Stimulated activated CD4-positive, alpha-beta T cell treated with anti-CD3 and anti-CD28 coated beads, Interleukin-4, amount 100 ng/mL, for 48 hours (primary cell): ENCODE results near the gene MGAT5.

ENCODE experiments used
- DNase-seq, 2 donors: peaks; one replicate each; pipeline ENCODE4 v3.0.0-alpha.2; 2020; ENCODE audit warnings: low read depth in 2 of 2

Gene MGAT5

GRCh38 chr2:134367213-134367612 lies 113.3 kb downstream of the MGAT5 start:
- no peak for DNase-seq

GRCh38 chr2:134368009-134368817 lies 114.3 kb downstream of the MGAT5 start:
- no peak for DNase-seq

- DNase-seq, result no peak
Measured at GRCh38 chr2:134369220-134369902, 115.5 kb downstream of the MGAT5 start.

- DNase-seq, result no peak
Measured at GRCh38 chr2:134370655-134371445, 117.0 kb downstream of the MGAT5 start.

- DNase-seq, result no peak
Measured at GRCh38 chr2:134372141-134372540, 118.3 kb downstream of the MGAT5 start.

- no peak for DNase-seq
Measured at GRCh38 chr2:134372611-134373131, 118.8 kb downstream of the MGAT5 start.

GRCh38 chr2:134375935-134376334 lies 122.1 kb downstream of the MGAT5 start:
- no peak for DNase-seq

- no peak for DNase-seq
Measured at GRCh38 chr2:134377730-134378129, 123.9 kb downstream of the MGAT5 start.

- no peak for DNase-seq
Measured at GRCh38 chr2:134379293-134379692, 125.4 kb downstream of the MGAT5 start.

- DNase-seq, result no peak
Measured at GRCh38 chr2:134379722-134380121, 125.8 kb downstream of the MGAT5 start.

GRCh38 chr2:134381141-134381540 lies 127.3 kb downstream of the MGAT5 start:
- no peak for DNase-seq

GRCh38 chr2:134384131-134384530 lies 130.3 kb downstream of the MGAT5 start:
- no peak for DNase-seq

- DNase-seq, result no peak
Measured at GRCh38 chr2:134385195-134385594, 131.3 kb downstream of the MGAT5 start.

- no peak for DNase-seq
Measured at GRCh38 chr2:134386310-134386709, 132.4 kb downstream of the MGAT5 start.

GRCh38 chr2:134389381-134389780 lies 135.5 kb downstream of the MGAT5 start:
- no peak for DNase-seq

- DNase-seq, result no peak
Measured at GRCh38 chr2:134391751-134392160, 137.9 kb downstream of the MGAT5 start.

- no peak for DNase-seq
Measured at GRCh38 chr2:134392442-134393074, 138.7 kb downstream of the MGAT5 start.

- DNase-seq, result no peak
Measured at GRCh38 chr2:134393075-134393461, 139.2 kb downstream of the MGAT5 start.

- DNase-seq, result no peak
Measured at GRCh38 chr2:134395779-134396178, 141.9 kb downstream of the MGAT5 start.

GRCh38 chr2:134396493-134396892 lies 142.6 kb downstream of the MGAT5 start:
- no peak for DNase-seq

- DNase-seq, result no peak
Measured at GRCh38 chr2:134397146-134397896, 143.4 kb downstream of the MGAT5 start.
